ENCODE data around the gene FGF11. TPM values are rescaled to one million over a fixed set of nuclear protein-coding genes. Genes with fewer than 3 reads are reported as not detected.

Gene FGF11
- total RNA-seq, 4 donors from 2014 or later: 1.2 to 7.4 (median 4.1) TPM

GRCh38 chr17:7475764-7476422, 36.6 kb downstream of the FGF11 start:
- Histone ChIP-seq H3K4me3 (peak overlapping the region in 2 of 4 donors; percentile 6 to 22), H3K4me1 (peaks cover 67 to 74% of the 10 kb centered on the region in 2 donors)
- intact Hi-C loops (cut with DNase I; ENCODE audit: low total_unique reads): loop anchor here (2.0 kb wide), 1 partner anchor 31 kb away; the partner anchor contains the start of gene CHRNB1

GRCh38 chr17:7476494-7476893, 37.2 kb downstream of the FGF11 start:
- ATAC-seq (peak; percentile 25 to 34), DNase-seq (peak in 1 of 2 donors; percentile 53)
- Histone ChIP-seq H3K27me3 (no peaks in the 10 kb centered on the region), H3K4me3 (no peak overlapping the region), H3K4me1 (peaks cover 61 to 74% of the 10 kb centered on the region in 2 donors), H3K9me3 (no peaks in the 10 kb centered on the region), H3K36me3 (no peaks in the 10 kb centered on the region), H3K27ac (peak overlapping the region; percentile 97 to 100 (median 100))
- in situ Hi-C loops (cut with MboI; ENCODE audit: low sequenced_read_pairs in 4 of 4) (loop anchor here in 1 of 4 donors (5.0 kb wide), 1 partner anchor 34 kb away; no protein-coding TSS in a partner anchor), intact Hi-C loops (cut with DNase I; ENCODE audit: low total_unique reads) (loop anchor here (2.0 kb wide), 1 partner anchor 32 kb away; the partner anchor contains the start of gene CHRNB1)
- no peak for TF ChIP-seq CTCF (IDR thresholded peaks at IDR 0.05 in 4 of 5, conservative IDR thresholded peaks at IDR 0.05 in 1 of 5)
- TF ChIP-seq POLR2A (IDR thresholded peaks at IDR 0.05): no peak

More at GRCh38 chr17:7475764-7476422, 36.6 kb downstream of the FGF11 start:
- in situ Hi-C loops (cut with MboI; ENCODE audit: low sequenced_read_pairs in 4 of 4): loop anchor here in 1 of 4 donors (5.0 kb wide), 1 partner anchor 34 kb away; no protein-coding TSS in a partner anchor
- DNase-seq (peak; percentile 79 to 89), ATAC-seq (peak; percentile 72 to 76)
- H3K27me3 ChIP-seq: no peaks in the 10 kb centered on the region
- H3K36me3 ChIP-seq: no peaks in the 10 kb centered on the region
- no peaks in the 10 kb centered on the region for H3K9me3 ChIP-seq
- peak overlapping the region; percentile 97 to 100 (median 100) for H3K27ac ChIP-seq
- TF ChIP-seq CTCF (IDR thresholded peaks at IDR 0.05 in 4 of 5, conservative IDR thresholded peaks at IDR 0.05 in 1 of 5) (no peak), POLR2A (IDR thresholded peaks at IDR 0.05) (peak; percentile 58 to 60)

- intact Hi-C loops (cut with DNase I; ENCODE audit: low total_unique reads) (loop anchor here (2.0 kb wide), 1 partner anchor 32 kb away; the partner anchor contains the start of gene CHRNB1), in situ Hi-C loops (cut with MboI; ENCODE audit: low sequenced_read_pairs in 4 of 4) (loop anchor here in 1 of 4 donors (5.0 kb wide), 1 partner anchor 35 kb away; no protein-coding TSS in a partner anchor)
- Histone ChIP-seq H3K27me3 (no peaks in the 10 kb centered on the region), H3K9me3 (no peaks in the 10 kb centered on the region), H3K4me1 (peaks cover 57 to 74% of the 10 kb centered on the region in 2 donors), H3K27ac (peak overlapping the region; percentile 97 to 100 (median 100)), H3K4me3 (peak overlapping the region; percentile 80 to 99 (median 92)), H3K36me3 (no peaks in the 10 kb centered on the region)
- TF ChIP-seq CTCF (IDR thresholded peaks at IDR 0.05 in 4 of 5, conservative IDR thresholded peaks at IDR 0.05 in 1 of 5) (no peak), POLR2A (IDR thresholded peaks at IDR 0.05) (no peak)
- DNase-seq: no peak
- ATAC-seq: no peak
These were observed 37.6 kb downstream of the FGF11 start for GRCh38 chr17:7476951-7477350.

- no peaks in the 10 kb centered on the region for H3K27me3 ChIP-seq
- in situ Hi-C loops (cut with MboI; ENCODE audit: low sequenced_read_pairs in 4 of 4) (loop anchor here in 1 of 4 donors (5.0 kb wide), 1 partner anchor 35 kb away; no protein-coding TSS in a partner anchor), intact Hi-C loops (cut with DNase I; ENCODE audit: low total_unique reads) (loop anchor here (2.0 kb wide), 1 partner anchor 33 kb away; the partner anchor contains the start of gene CHRNB1)
- peak; percentile 22 to 44 for DNase-seq
- ATAC-seq: no peak
- peaks cover 59 to 79% of the 10 kb centered on the region in 2 donors for H3K4me1 ChIP-seq
- peak overlapping the region; percentile 97 to 100 (median 100) for H3K27ac ChIP-seq
- TF ChIP-seq CTCF (IDR thresholded peaks at IDR 0.05 in 4 of 5, conservative IDR thresholded peaks at IDR 0.05 in 1 of 5): no peak
- peak; percentile 32 to 42 for TF ChIP-seq POLR2A (IDR thresholded peaks at IDR 0.05)
- peak overlapping the region; percentile 80 to 99 (median 92) for H3K4me3 ChIP-seq
- H3K9me3 ChIP-seq: no peaks in the 10 kb centered on the region
- H3K36me3 ChIP-seq: no peaks in the 10 kb centered on the region
These were observed 38.3 kb downstream of the FGF11 start for GRCh38 chr17:7477392-7478275.

Measured in gastrocnemius medialis (tissue), 4 donors.